IPS-20b (cell line): Measurements from ENCODE around the gene CFAP141.

Experiments
- H3K27ac ChIP-seq: one replicate; pipeline ENCODE4 v1.5.1; 2013; ENCODE audit warnings: low read length
- H3K27me3 ChIP-seq: 2 replicates; pipeline ENCODE4 v1.6.1; 2013; ENCODE audit warnings: mild to moderate bottlenecking, low read length, inconsistent platforms; ENCODE audit not compliant: insufficient read depth
- H3K36me3 ChIP-seq: 2 replicates; pipeline ENCODE4 v1.6.1; 2013; ENCODE audit warnings: low read depth, mild to moderate bottlenecking, inconsistent platforms, low read length, moderate library complexity; ENCODE audit not compliant: insufficient read depth
- H3K4me1 ChIP-seq: 2 replicates; pipeline ENCODE4 v1.6.1; 2013; ENCODE audit warnings: mild to moderate bottlenecking, control low read depth, inconsistent platforms, low read length, moderate library complexity; ENCODE audit not compliant: insufficient read depth
- H3K4me3 ChIP-seq: 2 replicates; pipeline ENCODE4 v1.5.1; 2013; ENCODE audit warnings: mild to moderate bottlenecking, low read length, inconsistent platforms
- H3K9ac ChIP-seq: 2 replicates; pipeline ENCODE4 v1.6.1; 2013; ENCODE audit warnings: low read depth, mild to moderate bottlenecking, inconsistent platforms, low read length, moderate library complexity
- H3K9me3 ChIP-seq: 2 replicates; pipeline ENCODE4 v1.6.1; 2013; ENCODE audit warnings: mild to moderate bottlenecking, low read depth, low read length, inconsistent platforms; ENCODE audit not compliant: insufficient read depth

Gene CFAP141

DNA sequence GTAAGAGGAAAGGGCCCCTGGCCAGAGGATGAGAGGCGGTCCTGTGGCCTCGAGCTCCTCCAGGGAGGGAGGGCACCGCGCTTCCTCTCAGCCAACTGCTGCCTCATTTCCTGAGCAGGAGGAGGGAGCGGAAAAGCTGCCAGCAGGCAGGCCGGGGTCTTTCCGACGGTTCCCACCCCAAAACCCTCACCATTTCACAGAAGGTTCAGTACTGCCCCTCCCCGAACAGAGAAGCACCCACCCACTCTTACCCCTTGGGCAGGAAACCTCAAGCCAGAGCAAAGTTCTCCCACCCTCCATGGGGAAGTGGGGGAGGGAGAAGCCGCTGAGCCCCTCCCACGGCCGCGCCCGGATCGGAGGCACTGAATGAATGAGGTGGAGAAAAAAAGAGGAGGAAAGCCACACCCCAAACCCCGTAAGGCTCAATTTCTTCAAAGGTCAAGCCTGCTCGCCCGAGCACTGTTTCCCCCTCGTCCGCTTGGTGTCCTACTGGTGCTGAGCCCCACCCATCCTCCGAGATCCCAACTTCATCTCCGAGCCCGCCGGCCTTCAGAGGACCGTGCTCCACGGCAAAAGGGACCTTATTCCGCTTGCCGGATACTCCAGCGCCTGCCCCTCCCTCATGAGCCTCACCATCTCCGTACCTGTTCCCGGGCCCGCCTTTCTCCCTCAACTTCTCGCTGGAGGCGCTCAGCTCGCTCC, 23.6 kb downstream of the CFAP141 start:
- H3K4me1 ChIP-seq = peaks cover 43% of the 10 kb centered on the region
- H3K9ac ChIP-seq = peak overlapping the region; percentile 81
- peak overlapping the region; percentile 2 for H3K27ac ChIP-seq
- H3K36me3 ChIP-seq = peaks cover 29% of the 10 kb centered on the region; the same call in 1 of the 2 replicates
- no peaks in the 10 kb centered on the region for H3K27me3 ChIP-seq
- peak overlapping the region; percentile 83 for H3K4me3 ChIP-seq
- no peaks in the 10 kb centered on the region for H3K9me3 ChIP-seq

DNA sequence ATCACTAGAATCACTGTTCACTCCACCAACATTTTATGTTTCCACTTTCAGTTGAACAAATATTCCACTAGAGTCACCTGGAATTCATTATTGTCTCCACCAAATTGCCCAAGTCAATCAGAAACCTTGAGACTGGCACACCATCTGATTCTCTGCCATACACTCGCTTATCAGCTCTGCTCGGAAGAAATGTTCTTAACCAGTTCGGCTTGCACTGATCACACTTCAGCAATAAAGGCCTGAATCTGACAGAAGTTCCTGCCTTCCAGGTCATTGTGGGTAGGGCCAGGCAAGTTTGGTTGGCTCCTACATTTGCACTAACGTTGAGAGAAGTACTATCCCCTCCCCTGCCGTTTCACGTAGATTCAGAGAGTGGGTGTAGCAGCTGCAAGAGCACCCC, 24.2 kb downstream of the CFAP141 start:
- Histone ChIP-seq H3K4me1 (peaks cover 38% of the 10 kb centered on the region), H3K9me3 (no peaks in the 10 kb centered on the region), H3K27ac (no peak overlapping the region), H3K27me3 (no peaks in the 10 kb centered on the region), H3K9ac (peak overlapping the region; percentile 81), H3K4me3 (peak overlapping the region; percentile 83), H3K36me3 (peaks cover 34% of the 10 kb centered on the region; the same call in 1 of the 2 replicates)

DNA sequence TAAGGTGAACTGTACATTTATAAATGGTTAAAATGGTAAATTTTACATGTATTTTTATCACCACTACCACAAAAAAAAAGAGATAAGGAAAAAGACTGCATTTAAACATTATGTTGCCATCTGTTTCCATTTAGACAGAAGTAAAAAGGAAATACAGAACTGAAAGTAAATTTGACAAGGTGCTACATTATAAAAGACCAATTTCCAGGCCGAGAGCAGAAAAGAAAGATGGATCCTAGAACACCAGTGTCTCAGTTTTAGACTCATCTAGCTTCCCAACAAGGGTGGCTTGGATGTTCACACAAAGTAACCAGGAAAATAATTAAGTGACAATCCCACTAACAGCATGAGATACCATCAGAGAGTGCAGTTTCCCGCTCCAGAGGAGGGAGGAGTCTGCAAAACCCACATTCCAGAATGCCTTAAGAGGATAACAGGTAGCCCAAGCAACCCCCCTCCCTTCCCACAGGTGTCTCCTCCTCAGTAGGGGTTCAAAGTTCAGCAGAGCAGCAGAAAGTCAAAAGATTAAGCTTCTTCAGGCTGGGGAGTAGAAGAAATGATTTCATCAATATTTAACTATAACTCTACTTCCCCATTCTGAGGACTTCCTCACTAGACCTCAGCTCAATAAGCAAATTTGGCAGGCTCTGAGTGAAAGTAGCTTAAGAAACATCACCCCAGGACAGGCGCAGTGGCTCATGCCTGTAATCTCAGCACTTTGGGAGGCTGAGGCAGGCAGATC, 26.0 kb downstream of the CFAP141 start:
- H3K9me3 ChIP-seq = no peaks in the 10 kb centered on the region
- peak overlapping the region; percentile 83; the same call in 1 of the 2 replicates for H3K4me3 ChIP-seq
- H3K27me3 ChIP-seq = no peaks in the 10 kb centered on the region
- peak overlapping the region; percentile 33; the same call in 1 of the 2 replicates for H3K9ac ChIP-seq
- no peak overlapping the region for H3K27ac ChIP-seq
- H3K4me1 ChIP-seq = peaks cover 27% of the 10 kb centered on the region
- peaks cover 51% of the 10 kb centered on the region for H3K36me3 ChIP-seq

DNA sequence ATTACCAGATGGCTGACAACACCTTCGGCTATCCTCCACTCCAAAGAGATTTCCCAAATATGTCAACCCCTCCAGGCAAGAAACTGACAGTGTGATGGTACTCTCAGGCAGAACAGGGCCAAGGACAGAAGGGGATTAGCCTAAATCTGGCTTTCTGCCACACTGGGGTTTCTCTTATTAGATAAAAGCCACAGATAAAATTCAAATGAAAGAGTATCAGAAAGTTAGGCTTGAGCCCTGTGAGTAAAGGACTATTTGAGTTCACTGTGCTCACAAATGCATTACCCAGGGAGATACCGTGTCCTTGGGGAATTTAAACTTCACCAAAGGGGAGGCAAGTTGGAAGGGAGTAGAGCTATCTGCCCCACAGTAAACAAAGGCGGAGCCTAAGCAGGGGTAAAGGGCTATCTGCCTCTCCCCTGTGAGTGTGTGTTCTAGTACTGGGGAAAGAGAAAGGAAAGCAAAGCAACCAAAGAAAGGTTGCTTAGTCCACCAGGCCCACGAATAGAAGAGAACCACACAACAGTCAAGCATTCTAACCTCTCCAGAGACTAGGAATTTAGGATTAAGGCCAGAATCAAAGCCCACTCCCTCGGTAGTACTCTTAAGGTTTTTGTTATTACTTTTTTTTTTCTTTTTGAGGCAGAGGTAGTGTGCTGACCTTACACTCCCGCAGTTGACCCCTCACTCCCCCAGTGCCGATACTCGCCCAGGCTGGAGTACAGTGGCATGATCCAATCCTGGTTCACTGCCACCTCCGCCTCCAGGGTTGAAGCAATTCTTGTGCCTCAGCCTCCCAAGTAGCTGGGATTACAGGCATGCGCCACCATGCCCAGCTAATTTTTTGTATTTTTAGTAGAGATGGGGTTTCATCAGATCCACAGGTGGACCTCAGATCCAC, 27.0 kb downstream of the CFAP141 start:
- H3K9me3 ChIP-seq = no peaks in the 10 kb centered on the region
- peaks cover 27% of the 10 kb centered on the region for H3K4me1 ChIP-seq
- H3K9ac ChIP-seq = peak overlapping the region; percentile 33; the same call in 1 of the 2 replicates
- peak overlapping the region; percentile 83 for H3K4me3 ChIP-seq
- peaks cover 58% of the 10 kb centered on the region for H3K36me3 ChIP-seq
- no peaks in the 10 kb centered on the region for H3K27me3 ChIP-seq
- no peak overlapping the region for H3K27ac ChIP-seq

DNA sequence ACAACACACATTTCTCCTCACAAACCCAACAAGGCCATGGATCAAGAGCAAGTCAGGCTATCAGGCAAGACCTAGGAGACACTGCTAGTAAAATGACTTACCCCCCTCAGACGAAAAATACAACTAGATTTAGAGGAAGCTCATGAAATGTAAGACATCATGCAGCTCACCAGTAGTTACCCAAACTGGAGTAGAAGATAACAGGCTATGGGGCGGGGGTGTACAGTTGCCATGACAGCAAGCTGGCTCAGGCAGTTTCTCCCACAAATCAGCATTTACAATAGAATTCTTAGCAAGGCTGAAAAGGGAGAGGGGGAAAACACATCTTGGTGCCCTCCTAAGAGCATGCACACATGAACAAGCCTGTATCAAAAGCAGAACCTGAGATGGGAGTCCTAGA, 28.1 kb downstream of the CFAP141 start:
- Histone ChIP-seq H3K27me3 (no peaks in the 10 kb centered on the region), H3K36me3 (peaks cover 66% of the 10 kb centered on the region), H3K4me3 (peak overlapping the region; percentile 27; the same call in 1 of the 2 replicates), H3K4me1 (peaks cover 27% of the 10 kb centered on the region), H3K9me3 (no peaks in the 10 kb centered on the region), H3K9ac (peak overlapping the region; percentile 31; the same call in 1 of the 2 replicates), H3K27ac (no peak overlapping the region)

DNA sequence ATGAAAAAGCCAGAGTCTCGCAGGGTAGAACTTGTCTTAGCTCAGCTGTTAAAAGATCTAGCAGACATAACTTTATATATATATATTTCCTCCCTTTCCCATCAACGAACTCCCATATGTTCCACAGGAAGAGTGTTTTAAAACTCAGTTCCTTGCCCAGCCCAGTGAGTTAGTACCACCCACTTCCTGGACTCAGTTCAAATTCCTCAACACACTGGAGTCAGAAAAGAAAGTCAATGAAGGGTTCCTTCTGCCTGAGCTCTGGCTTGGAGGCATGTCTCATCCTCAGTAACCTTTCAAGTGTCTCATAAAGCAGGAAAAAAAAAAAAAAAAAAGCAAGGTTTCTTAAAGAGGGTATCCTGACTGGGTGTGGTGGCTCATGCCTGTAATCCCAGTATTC, 29.8 kb downstream of the CFAP141 start:
- no peak overlapping the region for H3K27ac ChIP-seq
- peaks cover 83% of the 10 kb centered on the region for H3K36me3 ChIP-seq
- no peak overlapping the region for H3K4me3 ChIP-seq
- H3K9me3 ChIP-seq = no peaks in the 10 kb centered on the region
- H3K4me1 ChIP-seq = peaks cover 26% of the 10 kb centered on the region
- H3K9ac ChIP-seq = no peak overlapping the region
- no peaks in the 10 kb centered on the region for H3K27me3 ChIP-seq

DNA sequence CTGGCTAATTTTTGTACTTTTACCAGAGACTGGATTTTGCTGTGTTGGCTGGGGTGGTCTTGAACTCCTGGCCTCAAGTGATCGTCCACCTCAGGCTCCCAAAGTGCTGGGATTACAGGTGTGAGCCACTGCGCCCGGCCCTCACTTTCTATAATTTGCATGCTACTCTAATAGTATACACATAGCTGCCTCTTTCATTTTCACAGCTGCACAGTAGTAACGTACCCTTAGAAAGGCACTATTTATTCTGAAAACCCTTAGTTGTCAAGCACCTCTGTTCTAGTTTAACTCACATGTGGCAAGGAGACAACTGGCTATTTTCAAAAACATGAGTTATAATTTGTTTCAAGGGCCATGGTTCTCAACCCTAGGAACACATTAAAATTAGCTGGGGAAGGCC, 31.5 kb downstream of the CFAP141 start:
- H3K4me1 ChIP-seq = peaks cover 14% of the 10 kb centered on the region
- no peak overlapping the region for H3K9ac ChIP-seq
- H3K4me3 ChIP-seq = no peak overlapping the region
- no peak overlapping the region for H3K27ac ChIP-seq
- no peaks in the 10 kb centered on the region for H3K27me3 ChIP-seq
- no peaks in the 10 kb centered on the region for H3K9me3 ChIP-seq
- peaks cover 92% of the 10 kb centered on the region for H3K36me3 ChIP-seq

DNA sequence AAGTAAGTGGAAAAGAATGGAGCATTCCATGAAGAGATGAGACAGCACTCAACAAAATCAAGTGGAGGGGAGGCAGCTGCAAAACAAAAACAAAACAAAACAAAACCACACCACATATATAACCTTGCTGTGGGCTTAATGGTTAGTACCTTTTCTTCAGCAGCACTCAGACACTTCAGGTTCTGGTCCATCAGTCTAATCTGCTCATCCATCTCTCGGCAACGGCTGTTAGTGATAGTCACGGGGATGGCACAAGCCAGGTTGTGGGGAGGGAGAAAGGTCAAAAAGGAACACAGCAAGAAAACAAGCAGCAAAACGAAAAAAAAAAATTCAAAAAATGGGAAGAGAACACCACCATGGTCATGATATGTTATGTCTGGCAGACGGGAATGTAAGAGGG, 34.3 kb downstream of the CFAP141 start:
- peaks cover 90% of the 10 kb centered on the region for H3K36me3 ChIP-seq

DNA sequence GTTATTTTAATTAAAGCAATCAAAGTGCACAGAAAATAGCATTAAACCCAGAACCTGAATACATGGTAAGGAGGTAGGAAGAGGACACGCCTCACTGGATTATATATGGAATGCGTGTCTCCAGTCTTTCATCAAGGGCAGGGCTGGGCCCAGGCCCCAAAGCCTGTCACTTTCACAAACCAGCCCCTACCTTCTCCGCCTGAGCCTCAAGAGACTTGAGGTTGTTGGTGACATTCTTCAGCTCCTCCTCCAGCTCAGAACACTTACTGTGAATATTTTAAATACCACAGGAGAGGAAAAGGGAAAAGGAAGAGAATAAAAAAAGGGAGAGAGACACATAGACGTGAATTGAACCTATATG, 34.9 kb downstream of the CFAP141 start:
- Histone ChIP-seq H3K36me3 (peaks cover 91% of the 10 kb centered on the region), H3K27me3 (no peaks in the 10 kb centered on the region), H3K4me1 (no peaks in the 10 kb centered on the region), H3K9ac (no peak overlapping the region), H3K4me3 (no peak overlapping the region), H3K9me3 (no peaks in the 10 kb centered on the region), H3K27ac (no peak overlapping the region)

More for the DNA sequence above, 34.3 kb downstream of the CFAP141 start:
- H3K27ac ChIP-seq = no peak overlapping the region
- no peak overlapping the region for H3K9ac ChIP-seq
- no peaks in the 10 kb centered on the region for H3K27me3 ChIP-seq
- H3K4me1 ChIP-seq = no peaks in the 10 kb centered on the region
- no peaks in the 10 kb centered on the region for H3K9me3 ChIP-seq
- H3K4me3 ChIP-seq = no peak overlapping the region

DNA sequence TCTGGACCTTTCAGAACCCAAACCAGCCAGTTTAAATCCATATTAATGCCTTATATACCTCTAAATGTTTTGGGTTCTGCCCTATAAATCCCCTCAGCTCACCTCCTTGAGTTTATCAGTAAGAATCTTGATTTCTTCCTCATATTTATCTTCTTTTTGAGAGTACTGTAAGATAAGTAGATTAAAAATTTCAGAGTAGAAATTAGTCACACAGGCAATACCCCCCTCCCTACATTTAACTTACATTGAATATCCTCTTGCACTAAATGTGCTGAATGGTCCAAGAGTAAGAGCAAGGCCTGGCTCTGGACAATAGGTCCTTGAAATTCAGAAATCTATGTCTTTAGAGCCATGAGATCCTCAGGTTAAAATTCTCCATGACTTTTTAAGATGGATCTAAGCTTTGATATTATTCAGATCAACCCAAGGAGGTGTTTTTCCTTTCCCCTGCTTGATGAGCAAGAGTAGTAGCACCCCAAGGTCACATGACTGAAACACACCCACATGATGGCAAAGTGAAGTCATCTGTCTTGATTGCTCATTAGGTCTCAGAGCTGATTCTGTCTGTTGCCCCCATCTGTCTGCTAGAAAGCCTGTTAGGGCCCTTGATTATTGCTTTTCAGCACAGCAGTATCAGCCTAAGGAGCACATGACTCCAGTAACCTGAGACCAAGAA, 35.4 kb downstream of the CFAP141 start:
- Histone ChIP-seq H3K36me3 (peaks cover 91% of the 10 kb centered on the region), H3K27ac (no peak overlapping the region), H3K4me1 (no peaks in the 10 kb centered on the region), H3K4me3 (no peak overlapping the region), H3K9ac (no peak overlapping the region), H3K27me3 (no peaks in the 10 kb centered on the region), H3K9me3 (no peaks in the 10 kb centered on the region)

DNA sequence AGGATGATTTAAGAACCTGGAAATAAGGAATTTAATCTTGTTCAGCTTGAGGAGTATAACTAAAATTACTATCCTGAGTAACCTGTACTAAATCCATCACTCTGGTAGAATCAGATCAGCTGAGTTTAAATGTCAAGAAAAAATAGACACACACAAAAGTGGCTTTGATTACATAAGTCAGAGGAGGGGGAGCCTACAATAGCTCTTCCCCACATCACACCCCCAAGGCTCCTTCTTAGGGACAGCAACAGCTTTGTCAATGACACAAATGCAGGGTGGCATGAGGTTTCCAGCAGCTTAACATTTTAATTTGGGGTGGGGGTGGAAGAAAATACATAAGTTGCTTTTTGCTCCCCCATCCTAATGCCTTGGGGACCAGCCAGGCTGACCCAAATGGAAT, 38.7 kb downstream of the CFAP141 start:
- Histone ChIP-seq H3K36me3 (peaks cover 98% of the 10 kb centered on the region), H3K27me3 (no peaks in the 10 kb centered on the region), H3K9me3 (no peaks in the 10 kb centered on the region), H3K9ac (no peak overlapping the region), H3K27ac (no peak overlapping the region), H3K4me1 (no peaks in the 10 kb centered on the region), H3K4me3 (no peak overlapping the region)
